GM19467 (cell line): ENCODE results near the gene KCNK7.
A peak's percentile ranks its signal among the peaks of the same experiment; 100 is the strongest.
"Not testable (repeated sequence)": the region's sequence is repeated elsewhere in the genome, so short reads cannot be mapped to it uniquely, and the experiment has no call there.

ENCODE experiments used
- ATAC-seq: cut with Tn5 transposase; IDR thresholded peaks from one replicate; pipeline ENCODE4 v1.9.1; 2021; ENCODE audit warnings: mild to moderate bottlenecking, moderate library complexity; ENCODE audit not compliant: unreplicated experiment

The KCNK7 gene

GRCh38 chr11:65574811-65575567, 20.6 kb downstream of the KCNK7 start:
- ATAC-seq, result no peak

DNA sequence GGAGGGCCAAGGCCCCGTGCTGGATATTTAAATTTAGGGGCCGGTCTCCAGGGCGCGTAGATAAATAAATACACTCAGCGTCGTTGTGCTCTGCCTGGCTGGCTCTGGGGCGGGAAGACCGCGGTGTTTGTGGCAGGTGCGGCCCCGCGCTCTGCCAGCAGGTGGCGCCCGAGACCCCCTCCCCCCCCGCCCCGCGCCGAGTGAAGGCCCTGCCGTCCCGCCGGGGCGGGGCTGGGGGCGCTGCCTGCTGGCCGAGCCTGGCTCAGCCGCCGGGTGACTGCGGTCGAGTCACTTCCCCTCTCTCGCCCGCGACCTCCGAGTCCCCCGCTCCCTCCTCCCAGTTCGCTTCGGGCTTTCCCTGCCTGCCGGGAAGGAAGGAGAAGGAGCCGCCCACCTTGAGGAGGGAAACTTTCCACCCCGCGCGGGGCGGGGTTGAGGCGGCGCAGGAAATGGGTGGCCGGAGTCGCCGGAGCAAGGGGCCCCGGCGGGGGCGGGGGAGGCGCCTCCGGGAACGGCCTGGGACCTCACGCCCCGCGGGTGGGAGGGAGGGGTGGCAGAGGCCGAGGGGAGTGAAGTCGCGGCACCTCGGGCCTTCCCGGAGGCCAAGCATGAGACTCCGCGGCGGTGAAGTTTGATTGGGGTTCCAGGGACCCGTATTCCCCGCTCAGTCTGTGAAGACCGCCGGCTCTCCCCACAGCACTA, 21.3 kb downstream of the KCNK7 start:
- ATAC-seq, result peak; percentile 28

DNA sequence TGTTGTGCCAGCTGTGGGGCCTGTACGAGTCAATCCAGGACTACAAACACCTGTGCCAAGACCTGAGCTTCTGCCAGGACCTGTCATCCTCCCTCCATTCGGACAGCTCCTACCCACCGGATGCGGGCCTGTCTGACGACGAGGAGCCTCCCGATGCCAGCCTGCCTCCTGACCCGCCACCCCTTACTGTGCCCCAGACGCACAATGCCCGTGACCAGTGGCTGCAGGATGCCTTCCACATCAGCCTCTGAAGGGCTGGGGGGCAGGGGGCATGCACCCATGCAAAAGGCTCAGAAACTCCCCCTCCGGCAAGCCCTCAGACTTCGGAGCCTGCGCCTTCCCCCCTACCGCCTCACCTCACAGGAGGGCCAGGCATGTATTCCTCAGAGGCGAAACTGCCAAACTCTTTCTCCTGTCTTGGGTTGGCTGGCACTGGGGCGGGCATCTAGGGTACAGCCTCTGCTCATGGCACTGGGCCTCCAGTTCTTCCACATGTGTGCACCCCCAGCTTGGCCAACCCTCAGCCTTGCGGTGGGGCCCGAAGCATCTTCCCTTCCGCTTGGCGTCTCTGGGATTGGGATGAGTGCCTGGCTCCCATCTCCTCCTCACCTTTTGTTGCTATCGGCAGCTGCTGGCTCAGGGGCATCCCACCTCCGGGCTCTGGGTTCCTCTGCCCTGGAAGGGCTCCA, 22.1 kb downstream of the KCNK7 start:
- no peak for ATAC-seq

- ATAC-seq, result no peak
Measured at GRCh38 chr11:65572356-65573051, 23.1 kb downstream of the KCNK7 start, which contains the start of gene FAM89B. Gene FAM89B, plus strand, starts transcription at chr11:65572538. Its CDS starts 132 bp downstream, at chr11:65572670.

DNA sequence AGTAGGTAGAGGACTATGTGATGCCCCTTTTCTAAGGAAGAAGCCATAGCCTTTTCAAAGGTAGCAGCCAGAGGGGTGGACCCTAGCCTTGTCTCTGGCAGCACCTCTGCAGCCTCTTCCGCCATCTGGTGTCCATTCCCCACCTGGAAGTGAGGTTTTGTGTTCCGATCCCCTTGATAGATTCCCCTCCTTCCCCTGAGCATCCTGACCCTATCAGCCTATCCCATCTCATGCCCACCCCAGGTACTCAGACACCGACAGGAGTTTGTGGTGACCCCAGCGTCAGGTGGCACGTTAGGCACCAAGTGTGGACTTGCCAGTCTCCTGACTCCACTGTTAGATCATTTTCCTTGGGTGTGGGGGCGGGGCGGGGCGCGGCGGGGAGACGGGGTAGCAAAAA, 23.7 kb downstream of the KCNK7 start:
- no peak for ATAC-seq

GRCh38 chr11:65571420-65571819, 24.2 kb downstream of the KCNK7 start:
- no peak for ATAC-seq

DNA sequence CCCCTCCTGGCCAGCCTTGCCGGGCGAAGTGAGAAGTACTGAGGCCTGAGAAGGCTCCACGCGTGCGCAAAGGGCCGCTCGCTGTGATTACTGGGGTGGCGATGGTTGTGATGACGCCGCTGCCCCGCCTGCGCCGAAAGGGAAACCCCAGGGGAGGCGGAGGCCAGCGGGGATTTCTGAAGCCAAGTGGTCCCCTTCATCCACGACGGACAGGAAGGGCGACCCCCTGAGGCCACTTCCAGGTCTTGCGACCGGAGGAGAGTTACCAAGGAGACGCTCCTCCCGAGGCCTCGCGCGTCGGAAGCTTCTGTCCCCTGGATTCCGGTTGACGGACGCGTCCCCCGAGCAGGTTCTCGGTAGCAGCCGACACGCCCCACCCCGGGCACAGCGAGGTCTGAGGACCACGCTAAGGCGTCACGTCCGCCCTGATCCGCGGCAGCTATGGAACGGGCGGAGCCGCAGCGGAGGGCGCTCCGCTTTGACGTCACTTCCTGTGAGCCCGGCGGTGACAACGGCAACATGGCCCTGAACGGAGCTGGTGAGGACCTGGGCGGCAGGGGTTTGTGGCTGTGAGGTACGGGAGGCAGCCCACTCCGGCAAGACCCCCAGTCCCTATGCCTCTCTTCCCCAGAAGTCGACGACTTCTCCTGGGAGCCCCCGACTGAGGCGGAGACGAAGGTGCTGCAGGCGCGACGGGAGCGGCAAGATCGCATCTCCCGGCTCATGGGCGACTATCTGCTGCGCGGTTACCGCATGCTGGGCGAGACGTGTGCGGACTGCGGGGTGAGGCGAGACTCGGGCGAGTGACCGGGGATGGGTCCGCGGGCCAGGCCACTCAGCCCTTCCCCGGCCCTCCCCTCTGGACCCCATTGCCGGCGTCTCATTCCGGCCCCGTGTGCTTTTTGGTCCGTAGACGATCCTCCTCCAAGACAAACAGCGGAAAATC, 25.4 kb downstream of the KCNK7 start, which contains the start of gene ZNRD2:
Gene ZNRD2, plus strand, starts transcription at position 505 of the 946 bp plus-strand sequence. Its CDS starts 15 bp downstream, at position 520.
- ATAC-seq, result peak; percentile 55

DNA sequence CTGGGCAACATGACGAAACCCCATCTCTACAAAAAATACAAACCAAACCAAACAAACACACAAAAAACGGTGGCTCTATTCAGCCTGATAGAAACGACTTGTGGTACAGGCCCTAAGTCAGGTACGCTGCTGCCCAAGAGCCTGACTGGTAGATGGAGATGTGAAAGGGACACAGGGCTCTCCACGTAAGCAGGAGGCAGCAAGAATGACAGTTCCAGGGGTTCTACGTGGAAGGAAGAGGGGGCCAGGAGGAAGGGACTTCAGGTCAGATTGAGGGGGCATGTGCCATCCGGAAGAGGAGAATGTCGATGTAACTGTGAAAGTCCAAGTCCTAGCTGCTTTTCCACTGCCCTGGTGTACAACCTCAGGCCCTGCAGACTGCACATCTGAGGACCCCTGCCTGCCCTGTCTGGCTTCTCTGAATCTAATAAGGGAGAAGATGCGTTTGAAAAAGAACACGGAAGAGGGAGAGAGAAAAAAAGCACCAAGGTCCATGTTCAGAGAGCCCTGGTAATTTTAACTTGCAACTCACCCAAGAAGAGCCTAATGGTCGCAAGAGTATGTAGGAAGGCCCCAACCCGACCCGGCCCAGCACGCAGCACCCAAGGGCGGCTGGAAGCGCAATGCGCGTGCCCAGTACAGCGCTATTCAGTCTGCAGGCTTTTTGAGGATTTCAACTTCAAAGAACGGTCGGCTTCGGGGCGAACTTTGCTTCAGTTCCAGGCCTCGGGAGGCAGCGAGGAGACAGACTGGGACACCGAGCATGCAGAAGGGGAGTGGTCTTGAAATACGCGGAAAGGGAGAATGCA, 26.2 kb downstream of the KCNK7 start:
- ATAC-seq, result peak; percentile 0

DNA sequence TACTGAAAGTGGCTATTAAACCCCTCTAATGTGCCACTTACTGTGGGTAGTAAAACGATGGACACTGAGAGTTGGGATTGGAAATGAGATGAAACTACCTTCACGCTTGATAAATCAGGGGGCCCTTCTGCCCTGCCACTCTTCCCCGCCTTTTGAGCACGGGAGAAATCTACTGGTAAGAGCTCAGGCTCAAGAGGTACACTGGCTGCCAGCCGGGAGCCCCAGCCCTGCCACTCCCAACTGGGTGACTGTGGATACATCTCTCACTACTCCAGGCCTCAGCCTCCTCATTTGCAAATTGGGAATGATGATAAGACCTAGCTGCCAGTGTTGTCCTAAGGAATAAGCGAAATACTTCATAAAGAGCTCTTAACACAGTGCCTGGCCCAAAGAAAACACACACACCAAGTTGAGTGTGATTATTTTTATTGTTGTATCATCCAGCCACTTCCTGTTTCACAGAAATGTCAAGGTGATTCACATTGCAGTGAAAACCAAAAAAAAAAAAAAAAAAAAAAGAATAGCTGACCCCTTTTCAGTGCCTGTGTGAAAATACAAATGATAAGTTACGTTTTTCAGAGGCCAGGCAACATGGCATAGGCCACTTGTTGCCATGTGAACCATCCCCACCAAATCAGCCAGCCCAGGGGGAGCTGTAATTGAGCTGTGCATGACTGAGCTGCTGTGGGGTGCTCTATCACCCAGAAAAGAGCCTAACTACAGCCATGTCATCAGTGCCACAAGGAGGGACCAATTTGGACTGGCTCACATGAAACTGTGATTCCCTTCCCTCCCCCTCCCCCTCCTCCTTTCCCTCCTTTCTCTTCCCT, 29.8 kb downstream of the KCNK7 start:
- no peak for ATAC-seq

DNA sequence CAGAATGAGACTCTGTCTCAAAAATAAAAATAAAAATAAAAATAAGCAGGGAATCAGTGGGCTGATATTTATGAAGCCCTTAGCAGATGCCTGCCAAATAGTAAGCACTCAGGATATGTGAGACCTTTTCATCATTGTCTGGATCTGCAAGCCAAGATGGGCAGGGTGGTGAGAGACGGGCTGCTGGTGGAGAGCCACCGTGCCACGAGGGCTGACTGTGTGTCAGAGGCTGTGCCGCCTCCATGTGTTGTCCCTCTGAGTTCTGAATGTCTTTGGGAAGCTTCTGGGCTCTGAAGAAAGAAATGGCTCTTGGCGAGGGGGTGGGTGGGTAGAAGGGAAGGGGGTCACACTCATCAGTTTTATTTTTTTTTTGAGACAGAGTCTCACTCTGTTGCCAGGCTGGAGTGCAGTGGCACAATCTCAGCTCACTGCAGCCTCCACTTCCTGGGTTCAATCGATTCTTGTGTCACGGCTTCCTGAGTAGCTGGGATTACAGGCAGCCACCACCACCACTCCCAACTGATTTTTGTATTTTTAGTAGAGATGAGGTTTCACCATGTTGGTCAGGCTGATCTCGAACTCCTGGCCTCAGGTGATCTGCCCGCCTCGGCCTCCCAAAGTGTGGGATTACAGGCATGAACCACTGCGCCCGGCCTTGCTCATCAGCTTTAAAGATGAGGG, 30.6 kb downstream of the KCNK7 start:
- ATAC-seq, result not testable (repeated sequence)

DNA sequence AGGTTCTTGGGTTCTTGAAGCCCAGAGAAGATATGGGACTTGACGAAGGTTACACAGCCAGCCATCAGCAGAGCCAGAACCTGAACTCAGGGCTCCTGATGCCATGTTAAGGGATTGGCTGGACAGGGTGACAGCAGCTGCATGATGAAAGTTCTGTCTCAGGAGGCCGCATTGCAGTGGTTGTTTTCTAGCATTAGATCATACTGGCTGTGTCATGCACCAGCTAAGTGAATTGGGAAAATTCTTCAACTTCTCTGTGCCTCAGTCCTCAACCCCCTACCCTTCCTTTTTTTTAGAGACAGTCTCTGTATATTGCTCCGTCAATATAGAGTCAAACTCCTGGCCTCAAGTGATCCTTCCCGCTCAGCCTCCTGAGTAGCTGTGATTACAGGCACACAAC, 32.0 kb downstream of the KCNK7 start:
- ATAC-seq, result no peak

- ATAC-seq, result no peak
Measured at GRCh38 chr11:65562788-65563187, 32.8 kb downstream of the KCNK7 start.

GRCh38 chr11:65562020-65562419, 33.6 kb downstream of the KCNK7 start:
- no peak for ATAC-seq

DNA sequence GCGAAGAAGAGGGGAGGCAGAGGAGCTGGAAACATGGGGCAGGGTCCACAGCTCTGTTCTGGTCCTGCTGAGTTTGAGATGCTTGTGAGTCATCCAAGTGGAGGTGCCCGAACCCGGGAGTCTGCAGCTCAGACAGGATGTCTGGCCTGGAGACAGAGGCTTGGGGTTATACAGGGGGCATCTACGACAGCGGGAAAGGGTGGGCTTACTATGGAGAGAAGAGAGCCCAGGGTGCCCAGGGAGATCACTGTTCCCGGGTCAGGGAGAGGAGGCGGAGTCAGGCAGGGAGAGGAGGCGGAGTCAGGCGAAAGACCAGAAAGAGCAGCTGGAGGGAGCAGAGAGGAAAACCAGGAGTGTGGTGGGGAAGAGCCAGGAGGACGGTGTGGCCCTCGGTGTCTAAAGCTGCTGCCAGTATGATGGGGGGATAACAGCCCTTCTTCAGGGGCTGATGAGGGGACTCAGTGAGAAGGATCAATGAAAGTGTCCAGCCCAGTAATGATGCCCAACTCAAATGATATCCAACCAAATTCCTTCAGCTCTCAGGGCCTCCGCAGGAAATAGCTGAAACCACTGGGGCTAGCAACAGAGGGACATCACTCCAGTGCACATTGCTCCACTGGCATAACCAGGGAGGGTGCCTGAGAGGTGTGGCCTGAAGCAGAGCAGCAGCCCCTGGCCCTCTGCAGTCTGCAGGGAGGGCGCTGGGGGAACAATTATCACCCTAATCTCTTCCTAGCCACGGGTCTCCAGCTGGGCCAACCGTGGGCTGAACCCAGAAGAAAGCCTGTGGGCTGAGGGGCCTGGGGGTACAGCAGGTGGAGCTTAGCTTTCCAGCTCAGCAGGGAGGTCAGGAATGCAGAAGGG, 34.8 kb downstream of the KCNK7 start:
- ATAC-seq, result no peak

DNA sequence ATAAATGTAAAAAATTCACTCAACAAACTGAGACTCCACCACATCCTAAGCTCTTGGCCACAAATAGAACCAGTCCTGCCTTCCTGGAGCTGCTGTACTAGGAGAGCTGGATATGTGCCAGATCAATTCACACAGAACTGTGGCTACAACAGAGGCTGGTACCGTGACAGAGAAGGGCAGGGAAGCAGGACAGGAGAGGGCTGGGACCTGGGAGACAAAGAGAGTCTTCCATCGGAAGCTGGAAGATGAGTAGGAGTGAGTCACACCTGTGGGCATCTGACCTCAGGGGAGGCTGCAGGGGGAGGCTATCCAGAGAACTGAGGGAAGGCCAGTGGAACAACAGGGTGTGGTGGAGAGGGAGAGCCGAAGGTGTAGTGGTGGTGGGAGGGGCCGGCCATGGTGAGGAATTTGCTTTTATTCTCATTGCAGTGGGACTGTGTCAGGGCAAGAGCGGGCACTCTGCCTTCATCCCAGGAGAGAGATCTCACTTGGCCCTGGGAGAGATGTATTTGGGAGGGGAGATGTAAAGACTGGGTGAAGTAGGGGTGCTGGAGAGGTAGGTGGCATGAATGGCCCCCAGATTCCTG, 35.6 kb downstream of the KCNK7 start:
- no peak for ATAC-seq

GRCh38 chr11:65559535-65559934, 36.1 kb downstream of the KCNK7 start:
- no peak for ATAC-seq
